A673 (cell line): Measurements from ENCODE around the gene GRID1. TPM values are rescaled to one million over a fixed set of nuclear protein-coding genes. Genes with fewer than 3 reads are reported as not detected.
A peak's percentile ranks its signal among the peaks of the same experiment; 100 is the strongest.

Experiments used
- BruUV-seq: library from RNA; stranded (reverse); fragments of 400-500 nt; replicated peaks from 2 replicates; lab custom pipeline; 2021; lab: Mats Ljungman, UMichigan
- CTCF ChIA-PET: fragments of 300-600 bp; sonication (Branson Sonifier 250); formaldehyde crosslinking; loops from one replicate; lab custom pipeline; 2022; ENCODE audit warnings: antibody characterized with exemption; lab: Charles Lee
- POLR2A ChIA-PET: fragments of 300-600 bp; sonication (Branson Sonifier 250); formaldehyde crosslinking; loops from one replicate; lab custom pipeline; 2022; ENCODE audit warnings: antibody characterized with exemption; ENCODE audit not compliant: low non-redundant PET; lab: Charles Lee
- DNase-seq: peaks from one replicate; pipeline ENCODE4 v3.0.0-alpha.2; 2015; ENCODE audit warnings: low spot score
- H3K27ac ChIP-seq: fragments of 200-600 bp; sonication (generic); 2 replicates; pipeline ENCODE4 v1.5.1; 2016; ENCODE audit warnings: mixed run types, low read depth, mild to moderate bottlenecking, mixed read lengths, antibody characterized with exemption, low read length; ENCODE audit not compliant: poor library complexity, severe bottlenecking
- H3K27me3 ChIP-seq: fragments of 200-600 bp; sonication (generic); replicated peaks from 2 replicates; pipeline ENCODE4 v1.6.1; 2017; ENCODE audit warnings: mixed run types, low read depth, mild to moderate bottlenecking, mixed read lengths, antibody characterized with exemption, low read length; ENCODE audit not compliant: insufficient read depth, poor library complexity
- H3K36me3 ChIP-seq: fragments of 200-600 bp; sonication (generic); 2 replicates; pipeline ENCODE4 v1.6.1; 2016; ENCODE audit warnings: mixed run types, mild to moderate bottlenecking, mixed read lengths, antibody characterized with exemption, low read length; ENCODE audit not compliant: insufficient read depth, poor library complexity, severe bottlenecking
- H3K4me1 ChIP-seq: fragments of 200-600 bp; sonication (generic); 2 replicates; pipeline ENCODE4 v1.6.1; 2017; ENCODE audit warnings: mixed run types, mild to moderate bottlenecking, mixed read lengths, antibody characterized with exemption, low read length; ENCODE audit not compliant: insufficient read depth, poor library complexity, severe bottlenecking
- H3K4me3 ChIP-seq: fragments of 200-600 bp; sonication (generic); 2 replicates; pipeline ENCODE4 v1.5.1; 2016; ENCODE audit warnings: low read depth, mixed run types, mild to moderate bottlenecking, mixed read lengths, low read length; ENCODE audit not compliant: poor library complexity, severe bottlenecking
- H3K9me3 ChIP-seq: fragments of 200-600 bp; sonication (generic); 2 replicates; pipeline ENCODE4 v1.6.1; 2016; ENCODE audit warnings: mixed run types, low read depth, mild to moderate bottlenecking, mixed read lengths, antibody characterized with exemption, low read length; ENCODE audit not compliant: poor library complexity, severe bottlenecking
- CTCF ChIP-seq: fragments of 300-800, 200-600 bp; sonication (generic); conservative IDR thresholded peaks from 2 replicates; pipeline ENCODE4 v1.5.1; 2017; ENCODE audit warnings: low read depth, mild to moderate bottlenecking, antibody characterized with exemption, low read length, moderate library complexity, mixed read lengths
- EZH2 ChIP-seq: fragments of 200-600 bp; sonication (generic); IDR thresholded peaks from 2 replicates; pipeline ENCODE4 v1.6.1; 2017; ENCODE audit warnings: borderline replicate concordance, low read depth, mild to moderate bottlenecking, mixed read lengths, antibody characterized with exemption, low read length; ENCODE audit not compliant: poor library complexity, severe bottlenecking
- intact Hi-C: fragments of 100-400 bp; cut with micrococcal nuclease; formaldehyde crosslinking; loops from one replicate; pipeline ENCODE4 v1.10.0; 2022; ENCODE audit not compliant: unreplicated experiment
- total RNA-seq: library from RNA; stranded (reverse); gene quantifications from 2 replicates; pipeline ENCODE4 v1.2.3, GENCODE V29; 2021

Gene GRID1
- total RNA-seq, 1 experiment from 2014 or later = not detected

- TF ChIP-seq EZH2 (no peak), CTCF (peak; percentile 28; the same call in 1 of the 2 replicates)
- no TSS peak for BruUV-seq
- DNase-seq = no peak
- no peaks in the 10 kb centered on the region for H3K9me3 ChIP-seq
- no peaks in the 10 kb centered on the region for H3K4me1 ChIP-seq
- no peak overlapping the region for H3K27ac ChIP-seq
- intact Hi-C loops = no loop called here
- H3K4me3 ChIP-seq = no peak overlapping the region
- no peaks in the 10 kb centered on the region for H3K36me3 ChIP-seq
- ChIA-PET POLR2A (no interaction called here), CTCF (no interaction called here)
- H3K27me3 ChIP-seq = peaks cover 25% of the 10 kb centered on the region
Measured at GRCh38 chr10:86090807-86091206, 275.8 kb downstream of the GRID1 start.

GRCh38 chr10:86087716-86088115 lies 278.9 kb downstream of the GRID1 start:
- ChIA-PET POLR2A (no interaction called here), CTCF (no interaction called here)
- Histone ChIP-seq H3K4me3 (no peak overlapping the region), H3K9me3 (no peaks in the 10 kb centered on the region), H3K4me1 (no peaks in the 10 kb centered on the region), H3K27me3 (peaks cover 49% of the 10 kb centered on the region), H3K36me3 (no peaks in the 10 kb centered on the region), H3K27ac (no peak overlapping the region)
- BruUV-seq = no TSS peak
- intact Hi-C loops = no loop called here
- no peak for TF ChIP-seq EZH2
- no peak for TF ChIP-seq CTCF
- no peak for DNase-seq

- ChIA-PET CTCF (no interaction called here), POLR2A (no interaction called here)
- DNase-seq = no peak
- H3K4me1 ChIP-seq = no peaks in the 10 kb centered on the region
- BruUV-seq = no TSS peak
- intact Hi-C loops = no loop called here
- no peaks in the 10 kb centered on the region for H3K36me3 ChIP-seq
- no peaks in the 10 kb centered on the region for H3K9me3 ChIP-seq
- TF ChIP-seq CTCF (no peak), EZH2 (no peak)
- H3K4me3 ChIP-seq = no peak overlapping the region
- peaks cover 58% of the 10 kb centered on the region for H3K27me3 ChIP-seq
- no peak overlapping the region for H3K27ac ChIP-seq
Measured at GRCh38 chr10:86086418-86086817, 280.2 kb downstream of the GRID1 start.
